Cerebellar cortex (tissue), 1 donor: ENCODE data around the gene PNCK.
"Not testable (repeated sequence)": the region's sequence is repeated elsewhere in the genome, so short reads cannot be mapped to it uniquely, and the experiment has no call there.

Experiments
- DNase-seq: peaks from one replicate; pipeline ENCODE4 v3.0.0-alpha.2; 2015; ENCODE audit warnings: low spot score

The PNCK gene

GRCh38 chrX:153685751-153686696 is 12.4 kb upstream of the PNCK start:
- DNase-seq: no peak

GRCh38 chrX:153685156-153685536 is 11.5 kb upstream of the PNCK start:
- DNase-seq: no peak

- DNase-seq: no peak
Measured at GRCh38 chrX:153684467-153685155, 11.0 kb upstream of the PNCK start.

GRCh38 chrX:153683486-153683885 is 9.9 kb upstream of the PNCK start:
- not testable (repeated sequence) for DNase-seq

GRCh38 chrX:153681175-153681574 is 7.6 kb upstream of the PNCK start:
- no peak for DNase-seq

- DNase-seq: no peak
Measured at GRCh38 chrX:153674219-153674851, 722 bp upstream of the PNCK start.

- no peak for DNase-seq
Measured at GRCh38 chrX:153672531-153673427, 834 bp downstream of the PNCK start.

- DNase-seq: no peak
Measured at GRCh38 chrX:153671589-153672530, 1.8 kb downstream of the PNCK start.

GRCh38 chrX:153670748-153671588 is 2.6 kb downstream of the PNCK start:
- DNase-seq: no peak

GRCh38 chrX:153669901-153670731 is 3.5 kb downstream of the PNCK start:
- no peak for DNase-seq

GRCh38 chrX:153669174-153669890 is 4.3 kb downstream of the PNCK start:
- DNase-seq: no peak

- DNase-seq: no peak
Measured at GRCh38 chrX:153668423-153669173, 5.0 kb downstream of the PNCK start.

GRCh38 chrX:153667956-153668396 is 5.6 kb downstream of the PNCK start:
- peak; percentile 87 for DNase-seq

- DNase-seq: no peak
Measured at GRCh38 chrX:153667281-153667955, 6.2 kb downstream of the PNCK start.

- no peak for DNase-seq
Measured at GRCh38 chrX:153665726-153666306, 7.8 kb downstream of the PNCK start.

- no peak for DNase-seq
Measured at GRCh38 chrX:153662266-153662665, 11.3 kb downstream of the PNCK start.
